Tongue (tissue), 2 donors: Measurements from ENCODE around the gene FARS2. TPM values are rescaled to one million over a fixed set of nuclear protein-coding genes. Genes with fewer than 3 reads are reported as not detected.

Experiments used
- DNase-seq: peaks from one replicate; pipeline ENCODE4 v3.0.0-alpha.2; 2015
- total RNA-seq: library from RNA; depleted of rRNA; stranded (reverse); fragments of >200 nt; gene quantifications from one replicate; pipeline ENCODE4 v1.2.3, GENCODE V29; 2014

Gene FARS2
- total RNA-seq, 1 donor from 2014 or later = 38.8 TPM

DNA sequence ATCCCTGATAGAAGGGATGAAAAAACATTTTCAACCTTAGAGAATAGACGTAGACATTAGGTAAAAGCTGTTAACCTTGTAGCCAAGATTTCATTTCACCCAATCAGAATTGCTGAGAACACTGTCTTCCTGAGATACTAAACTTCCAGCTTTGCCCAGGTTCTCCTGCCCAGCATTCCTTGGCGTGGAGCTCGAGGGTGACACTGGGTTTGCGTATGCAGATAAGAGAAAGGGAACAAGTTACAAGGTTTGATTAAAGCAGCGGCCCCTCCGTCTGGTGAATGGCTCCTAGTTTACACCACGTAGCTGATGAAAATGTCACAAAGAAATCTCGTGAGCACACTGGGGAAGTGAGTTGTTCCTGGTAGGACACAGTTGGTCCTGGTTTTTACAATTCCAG, 247.8 kb downstream of the FARS2 start:
- DNase-seq = no peak

DNA sequence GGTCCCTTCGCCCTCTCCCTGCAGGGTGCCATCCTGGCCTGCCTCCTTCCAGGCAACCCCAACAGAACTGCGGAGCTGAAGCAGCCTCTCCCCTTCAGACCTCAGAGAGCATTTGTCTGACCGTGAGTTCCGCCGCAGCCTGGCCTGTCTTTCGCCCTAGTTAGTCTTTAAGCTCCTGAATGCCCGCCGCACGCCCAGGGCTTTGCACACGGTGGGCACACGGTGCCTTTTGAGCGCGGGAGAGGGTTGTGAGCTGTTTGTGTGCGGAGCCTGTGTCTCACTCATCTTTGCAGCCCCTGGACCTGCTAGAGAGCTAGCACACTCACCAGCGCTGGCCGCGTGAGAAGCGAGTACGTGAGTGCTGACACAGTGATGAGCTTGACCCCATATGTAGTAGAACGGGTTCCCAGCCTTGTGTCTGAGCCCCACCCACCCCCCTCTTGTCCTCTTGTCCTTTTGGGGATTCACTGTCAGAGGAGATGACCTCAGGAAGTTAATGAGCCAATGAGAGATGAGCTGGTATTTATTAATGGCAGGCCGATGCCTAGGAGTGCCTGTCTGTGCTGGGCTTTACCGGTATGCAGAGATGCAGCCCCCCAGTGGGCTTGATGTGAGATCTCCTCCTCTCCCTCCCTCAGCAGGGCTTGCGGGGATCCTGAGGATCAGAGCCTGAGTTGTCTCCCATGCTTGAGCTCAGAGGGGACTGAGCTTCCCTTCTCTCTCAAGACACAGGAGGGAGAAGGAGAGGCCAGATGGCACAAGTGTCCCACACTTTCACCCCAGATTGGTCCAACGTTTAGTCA, 249.2 kb downstream of the FARS2 start:
- DNase-seq = no peak

DNA sequence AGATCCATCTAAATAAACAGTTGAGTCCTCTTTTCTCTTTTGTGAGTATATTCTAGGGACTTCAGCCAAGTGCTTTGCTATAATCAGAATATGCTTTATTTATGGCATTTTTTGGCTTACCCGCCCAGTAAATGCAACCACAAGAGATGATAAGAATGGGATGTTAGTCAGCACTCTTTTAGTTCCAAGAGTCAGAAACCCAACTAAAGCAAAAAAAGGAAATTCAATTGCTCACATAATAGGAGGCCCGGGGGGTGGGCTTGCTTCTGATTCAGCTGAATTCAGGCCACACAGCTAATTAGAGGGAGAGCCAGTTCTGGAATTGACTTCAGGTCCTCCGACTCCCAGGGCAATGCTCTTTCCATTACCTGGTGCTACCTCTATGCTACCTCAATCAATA, 250.6 kb downstream of the FARS2 start:
- no peak for DNase-seq

DNA sequence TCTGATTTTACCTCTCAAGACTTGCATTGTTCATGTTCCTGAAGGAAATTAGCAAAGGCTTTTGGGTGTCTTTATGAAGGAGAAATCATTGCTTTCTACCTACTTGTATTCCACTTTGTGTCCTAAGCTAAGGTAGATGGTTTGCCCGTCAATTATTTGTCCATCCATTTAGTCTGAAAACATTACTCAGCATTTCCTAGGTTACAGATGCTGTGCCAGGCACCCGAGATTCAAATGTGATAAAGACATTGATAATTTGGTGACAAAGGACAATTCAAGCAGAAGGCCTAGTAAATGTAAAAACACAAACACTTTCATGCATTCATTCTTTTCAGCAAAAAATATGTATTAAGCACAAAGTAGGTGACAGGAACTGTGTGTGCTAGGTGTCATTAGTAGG, 251.1 kb downstream of the FARS2 start:
- no peak for DNase-seq

DNA sequence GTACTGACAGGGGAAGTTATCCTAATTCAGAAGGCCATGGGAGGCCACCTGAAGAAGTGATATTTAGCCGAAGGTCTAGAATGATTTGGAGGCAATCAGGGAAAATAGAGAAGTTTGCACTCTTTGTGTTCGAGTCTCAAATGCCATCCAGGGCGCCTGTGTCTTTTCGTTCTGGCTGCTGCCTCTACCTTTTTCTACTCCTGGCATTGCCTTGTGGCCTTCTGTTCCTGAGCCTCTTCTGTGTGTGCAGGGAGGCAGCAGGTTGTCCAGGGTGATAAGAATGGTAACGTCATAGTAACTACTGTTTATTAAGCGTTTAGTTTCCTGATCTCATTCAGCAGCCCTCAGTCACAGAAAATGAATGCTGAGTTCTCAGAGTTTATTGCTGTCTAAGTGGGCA, 252.1 kb downstream of the FARS2 start:
- no peak for DNase-seq

DNA sequence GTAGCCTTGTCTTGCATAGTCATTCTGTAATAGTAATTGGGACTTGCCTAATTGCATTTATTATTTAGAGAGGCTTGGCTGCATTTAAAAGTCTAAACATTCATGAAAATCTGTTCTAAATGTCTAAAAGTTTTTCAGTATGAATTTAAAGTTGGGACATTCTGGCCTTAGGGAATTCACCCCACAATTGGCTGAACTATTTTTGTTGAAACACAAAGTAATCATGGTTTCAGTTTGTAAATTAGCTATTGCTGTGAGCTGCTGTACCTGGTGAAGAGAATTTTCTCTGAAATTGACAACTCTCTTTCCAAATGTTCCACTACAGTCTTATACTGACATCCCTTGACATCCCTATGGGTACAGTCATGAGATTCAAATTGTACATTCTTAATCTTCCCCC, 253.0 kb downstream of the FARS2 start:
- no peak for DNase-seq

DNA sequence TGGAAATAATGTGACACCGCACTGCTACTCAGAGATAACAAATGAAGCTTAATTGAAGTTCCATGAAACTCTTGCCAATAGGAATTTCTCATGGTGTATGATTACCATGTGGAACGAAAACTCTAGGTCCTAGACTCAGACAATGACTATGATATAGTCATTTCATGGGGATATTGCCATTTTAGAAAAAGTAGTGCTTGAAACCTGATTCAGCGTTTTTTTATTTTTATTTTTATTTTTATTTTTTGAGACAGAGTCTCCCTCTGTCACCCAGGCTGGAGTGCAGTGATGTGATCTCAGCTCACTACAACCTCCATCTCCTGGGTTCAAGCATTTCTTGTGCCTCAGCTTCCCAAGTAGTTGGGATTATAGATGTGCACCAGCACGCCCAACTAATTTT, 253.9 kb downstream of the FARS2 start:
- no peak for DNase-seq

DNA sequence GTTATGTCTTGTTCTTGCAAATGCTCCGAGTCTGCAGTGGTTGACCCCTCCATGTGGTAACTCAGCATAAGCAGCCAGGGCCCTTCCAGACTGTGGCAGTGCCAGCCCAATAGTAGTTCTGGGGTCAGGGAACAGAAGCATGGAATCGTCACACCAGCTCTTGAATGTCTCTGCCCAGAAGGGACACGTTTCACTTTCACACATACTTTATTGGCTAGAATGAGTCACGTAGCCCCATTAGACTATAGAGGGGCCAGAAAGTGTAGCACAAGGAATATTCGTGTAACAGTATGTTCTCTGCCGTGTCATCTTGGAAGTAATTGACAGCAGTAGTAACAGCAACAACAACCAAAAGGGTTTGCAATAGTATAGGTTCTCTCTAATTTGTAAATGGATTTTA, 254.7 kb downstream of the FARS2 start:
- DNase-seq = no peak

DNA sequence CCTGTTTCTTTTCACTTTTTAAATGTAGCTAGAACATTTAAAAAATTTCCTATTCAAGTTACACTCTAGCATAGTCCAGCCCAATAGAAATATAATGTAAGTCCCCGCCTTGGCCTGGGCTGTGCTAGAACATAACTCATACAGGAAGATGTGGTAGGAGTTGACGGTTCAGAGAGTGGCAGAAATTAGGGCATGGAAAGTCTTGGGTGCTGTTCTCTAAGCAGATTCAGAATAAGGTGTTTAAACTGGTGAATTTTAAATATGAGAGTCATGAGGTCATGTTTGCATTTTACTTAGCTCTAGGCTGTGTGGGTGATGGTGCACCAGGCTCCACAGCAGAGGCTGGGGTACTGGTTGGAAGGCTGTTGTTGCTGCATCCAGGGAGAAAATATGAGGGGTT, 256.5 kb downstream of the FARS2 start:
- DNase-seq = no peak

DNA sequence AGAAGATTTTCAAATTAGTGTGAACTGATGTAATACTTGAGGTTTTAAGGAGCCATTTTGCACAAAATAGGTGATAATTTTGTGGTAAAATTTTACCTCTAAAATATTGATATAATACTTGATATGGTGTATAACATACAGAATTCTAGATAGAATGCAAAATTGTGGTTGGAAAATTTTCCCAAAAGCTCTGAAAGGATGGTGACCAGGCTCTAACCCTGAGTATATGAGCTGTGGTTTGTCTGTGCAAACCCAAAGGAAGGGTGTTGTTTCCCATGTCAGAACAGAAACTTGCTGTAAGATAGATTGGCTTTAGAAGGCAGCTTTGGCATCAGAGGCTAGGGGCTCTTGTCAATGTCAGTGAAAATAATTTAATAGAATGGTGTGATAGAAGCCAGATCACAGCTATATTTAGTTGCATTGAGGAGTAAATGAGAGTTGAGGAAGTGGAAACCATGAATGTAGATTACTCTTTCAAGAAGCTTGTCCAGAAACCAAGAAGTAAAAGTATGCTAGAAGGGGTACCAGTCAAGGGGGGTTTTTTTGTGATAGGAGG, 257.7 kb downstream of the FARS2 start:
- no peak for DNase-seq

DNA sequence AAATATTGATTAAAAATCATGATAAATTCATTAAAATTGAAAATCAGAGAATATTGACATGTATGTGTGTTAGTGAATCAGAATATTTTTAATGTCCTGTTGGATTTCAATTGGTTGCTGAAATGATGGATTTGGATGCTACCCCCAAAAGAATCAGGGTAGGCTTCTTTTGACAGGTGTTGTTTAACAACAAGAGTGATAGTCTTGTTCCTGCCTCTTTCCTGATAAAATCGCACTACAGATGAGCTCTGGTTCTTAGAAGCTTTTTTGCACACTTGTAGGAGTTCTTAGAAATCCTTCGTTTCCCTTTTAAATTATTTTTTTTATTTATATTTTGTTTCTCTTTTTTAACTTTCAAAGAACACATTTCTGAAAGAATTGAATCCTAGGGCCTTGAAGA, 259.5 kb downstream of the FARS2 start:
- no peak for DNase-seq

DNA sequence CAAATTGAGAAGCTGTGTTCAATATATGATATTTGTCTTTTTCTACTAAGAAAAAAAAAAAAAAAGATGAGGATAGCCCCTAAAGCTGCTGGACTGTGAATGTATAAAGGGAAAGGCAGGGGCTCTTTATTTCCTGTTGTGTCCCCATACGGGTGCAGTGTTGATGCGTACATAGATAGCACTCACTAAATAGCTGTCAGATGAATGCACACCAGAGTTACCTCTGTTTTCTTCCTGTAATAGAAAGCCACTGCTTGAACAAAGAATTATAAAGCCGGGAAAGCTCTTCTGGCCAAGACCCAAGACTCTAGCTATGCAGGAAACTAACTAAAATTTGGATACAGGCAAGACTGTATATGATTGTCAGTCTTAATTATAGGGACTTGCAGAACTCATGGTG, 260.0 kb downstream of the FARS2 start:
- DNase-seq = peak; percentile 40

DNA sequence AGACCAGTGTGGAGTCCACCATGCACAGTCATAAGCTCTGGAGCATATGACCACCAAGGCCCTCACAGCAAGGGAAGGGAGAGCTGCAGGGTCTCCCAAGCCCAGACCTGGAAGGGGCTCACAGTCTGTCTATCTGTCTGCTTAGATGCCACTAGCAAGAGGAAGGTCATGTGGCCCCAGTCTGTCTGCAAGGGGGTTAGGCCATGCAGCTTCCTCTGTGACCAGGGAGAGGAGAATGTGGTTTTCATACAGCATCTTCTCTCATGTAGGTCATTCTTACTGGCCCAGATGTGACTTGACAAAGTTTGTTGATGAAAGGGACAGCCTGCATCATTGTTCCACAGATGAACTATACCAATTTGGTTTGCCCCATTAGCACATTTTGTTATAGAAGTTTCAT, 260.8 kb downstream of the FARS2 start:
- no peak for DNase-seq

DNA sequence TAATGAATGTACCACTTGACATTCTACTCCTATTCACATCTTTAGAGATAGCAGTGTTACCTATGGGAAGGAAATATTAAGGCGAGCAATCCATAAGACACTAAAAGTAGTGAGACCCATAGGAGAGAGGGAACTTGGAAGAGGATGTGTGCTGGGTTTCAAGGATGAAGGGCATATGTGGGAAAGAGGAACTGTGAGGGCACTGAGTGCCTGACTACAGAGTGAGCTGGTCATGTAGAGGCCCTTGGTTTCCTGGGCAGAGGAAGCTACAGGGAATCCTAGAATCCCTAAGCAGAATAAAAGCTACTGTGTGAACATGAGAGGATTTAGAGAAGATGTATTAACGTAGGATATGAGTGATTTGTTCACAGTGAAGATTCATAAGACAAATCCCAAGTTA, 262.8 kb downstream of the FARS2 start:
- DNase-seq = no peak

DNA sequence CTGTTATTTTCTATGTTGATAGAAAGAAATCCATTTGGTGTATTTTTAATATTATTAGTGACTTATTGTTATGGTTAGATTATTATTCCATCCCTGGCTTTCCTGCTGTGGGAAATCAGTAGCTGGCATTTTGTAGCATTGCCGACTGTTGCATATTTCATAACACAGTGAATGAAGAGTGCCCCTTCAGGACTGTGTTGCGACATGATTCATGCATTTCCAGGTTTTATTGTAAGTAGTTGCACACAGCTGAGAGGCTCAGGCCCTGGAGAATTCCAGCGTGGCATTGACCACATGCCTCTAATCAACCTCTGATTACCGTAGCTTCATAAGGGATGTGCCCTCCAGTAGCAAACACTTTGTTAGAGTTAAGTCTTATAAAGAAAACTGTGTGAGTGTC, 263.9 kb downstream of the FARS2 start:
- no peak for DNase-seq

DNA sequence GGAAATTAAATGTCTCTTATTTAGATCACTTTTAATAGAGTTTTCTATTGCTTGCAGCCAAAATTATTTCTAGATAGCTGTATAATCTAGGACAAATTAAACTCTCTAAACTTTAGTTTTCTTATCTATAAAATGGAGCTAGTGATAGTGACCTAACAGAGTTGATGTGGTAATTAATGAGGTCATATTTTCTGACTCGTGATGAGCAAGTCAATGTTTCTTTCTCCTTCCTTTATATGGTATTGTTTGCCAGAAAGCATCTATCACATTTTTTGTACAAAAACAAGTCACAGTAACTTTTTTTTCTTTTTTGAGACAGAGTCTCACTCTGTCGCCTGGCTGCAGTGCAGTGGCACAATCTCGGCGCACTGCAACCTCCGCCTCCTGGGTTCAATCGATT, 267.7 kb downstream of the FARS2 start:
- DNase-seq = no peak

DNA sequence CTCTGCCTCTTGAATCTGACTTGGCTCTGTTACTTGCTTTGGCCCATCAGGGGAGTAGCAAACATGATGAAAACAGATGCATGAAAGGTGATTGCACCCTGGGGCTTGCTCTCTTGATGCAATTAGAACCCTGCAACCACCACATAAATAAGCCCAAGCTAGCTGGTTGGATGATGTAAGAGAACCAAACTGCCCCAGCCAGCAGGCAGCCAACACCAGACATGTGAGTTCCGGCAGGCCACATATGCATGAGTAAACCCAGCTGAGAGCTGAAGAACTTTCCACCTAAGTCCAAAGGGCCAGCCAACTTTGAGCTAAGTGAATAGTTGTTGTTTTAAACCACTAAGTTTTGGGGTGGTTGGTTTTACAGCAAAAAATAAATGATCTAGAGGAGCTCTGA, 268.4 kb downstream of the FARS2 start:
- DNase-seq = no peak

DNA sequence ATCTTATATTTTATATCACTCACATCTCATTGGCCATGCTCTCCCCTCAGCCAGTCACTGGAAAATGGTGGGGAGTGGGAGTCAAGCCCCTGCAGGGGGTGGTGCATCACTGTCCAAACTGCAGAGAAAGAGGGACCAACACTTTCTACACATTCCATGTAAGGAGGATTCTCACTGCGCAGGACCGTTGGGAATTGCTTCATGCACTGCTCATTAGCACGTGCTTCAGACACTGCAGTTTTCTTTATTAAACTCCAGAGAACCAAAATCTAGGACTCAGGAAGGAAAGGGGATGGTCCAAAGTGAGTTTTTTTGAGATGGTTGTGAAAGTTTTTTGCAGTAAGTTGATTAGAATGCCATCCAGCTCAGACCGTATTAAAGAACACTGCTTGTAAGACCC, 269.8 kb downstream of the FARS2 start:
- no peak for DNase-seq

DNA sequence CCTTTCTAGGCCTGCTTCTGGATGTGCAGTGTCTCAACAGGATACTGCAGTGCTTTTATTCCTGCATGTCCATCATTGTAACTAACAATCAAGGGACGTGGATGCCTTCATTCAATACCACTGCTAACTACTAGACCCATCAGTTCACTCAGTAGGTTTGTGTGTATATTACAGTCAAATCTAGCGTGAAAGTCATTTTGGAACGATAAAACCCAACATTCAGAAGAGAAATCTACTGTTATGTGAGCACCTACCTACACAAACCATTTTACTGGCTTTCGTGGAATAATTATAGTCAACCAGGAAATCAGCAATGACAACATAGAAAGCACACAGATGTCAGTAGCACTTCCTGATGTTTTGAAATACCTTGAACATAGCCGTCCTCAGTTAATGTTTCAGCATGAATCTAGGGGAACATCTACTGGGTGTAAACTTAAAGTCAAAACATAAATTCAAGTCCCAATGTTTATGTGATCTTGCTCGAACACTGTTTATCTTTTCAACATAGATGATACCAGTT, 270.6 kb downstream of the FARS2 start:
- no peak for DNase-seq

DNA sequence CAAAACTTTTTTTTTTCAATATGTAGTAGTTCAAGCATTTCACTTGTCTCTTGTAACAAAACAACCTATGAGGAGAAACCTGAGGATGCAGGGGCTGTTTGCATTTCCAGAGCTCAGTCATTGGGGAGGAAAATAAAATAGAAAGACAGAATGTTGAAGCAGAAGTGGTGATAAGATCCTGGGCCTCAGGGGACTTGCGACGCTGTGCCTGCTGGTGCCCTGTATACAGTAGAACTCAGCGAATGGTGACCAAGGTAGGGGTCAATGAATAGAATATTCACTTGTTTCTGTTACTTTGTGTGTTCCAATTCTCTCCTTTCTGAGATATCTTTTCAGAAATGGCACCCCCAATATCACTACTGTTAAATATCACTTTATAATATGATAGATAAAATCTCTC, 271.6 kb downstream of the FARS2 start:
- DNase-seq = no peak

DNA sequence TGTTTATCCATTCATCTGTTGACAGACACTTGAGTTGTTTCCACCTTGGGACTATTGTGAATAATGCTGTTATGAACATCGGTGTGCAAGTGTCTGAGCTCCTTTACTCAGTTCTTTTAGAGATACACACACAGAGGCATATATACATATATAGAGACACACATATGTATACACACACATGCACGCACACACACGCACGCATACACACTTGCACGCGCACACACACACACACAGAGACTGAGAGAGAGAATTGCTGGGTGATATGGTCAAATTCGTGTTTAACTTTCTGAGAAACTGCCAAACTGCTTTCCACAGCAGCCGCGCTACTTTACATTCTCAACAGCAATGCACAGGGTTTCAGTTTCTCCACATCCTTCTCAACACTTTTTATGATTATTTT, 273.3 kb downstream of the FARS2 start:
- no peak for DNase-seq

DNA sequence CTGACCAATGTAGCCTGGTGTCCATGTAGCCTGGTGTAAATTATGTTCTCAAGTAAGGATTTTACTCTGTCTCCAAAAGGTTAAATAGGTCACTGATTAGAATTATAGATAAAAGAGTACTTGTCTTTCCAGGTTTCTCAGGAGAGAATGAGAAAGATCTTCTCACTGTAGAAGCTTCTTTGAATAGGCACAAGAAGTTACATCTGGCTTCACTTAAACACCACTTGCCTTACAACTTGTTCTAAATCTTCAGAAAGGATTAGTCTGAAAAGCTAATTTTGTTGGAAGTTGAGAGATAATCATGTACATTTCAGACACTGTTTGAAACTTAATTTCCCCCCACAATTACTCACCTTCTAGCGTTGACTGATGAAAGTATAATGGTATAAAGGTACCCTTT, 275.3 kb downstream of the FARS2 start:
- no peak for DNase-seq

DNA sequence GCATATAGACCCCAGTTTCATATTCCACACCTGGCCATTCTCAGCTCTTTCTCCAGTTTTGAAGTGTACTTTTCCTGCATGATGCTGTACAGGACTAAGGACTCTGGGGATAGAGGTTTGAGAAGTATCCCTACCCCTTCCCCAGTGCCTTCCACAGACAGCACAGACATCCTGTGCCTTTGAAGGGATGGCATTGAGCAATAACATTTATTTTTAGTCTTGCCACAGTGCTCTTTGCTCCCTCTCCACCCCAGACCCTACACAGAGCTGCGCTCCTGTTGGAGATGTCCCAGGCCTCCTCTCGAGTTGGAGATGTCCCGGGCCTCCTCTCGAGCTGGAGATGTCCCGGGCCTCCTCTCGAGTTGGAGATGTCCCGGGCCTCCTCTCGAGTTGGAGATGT, 275.8 kb downstream of the FARS2 start:
- DNase-seq = no peak

DNA sequence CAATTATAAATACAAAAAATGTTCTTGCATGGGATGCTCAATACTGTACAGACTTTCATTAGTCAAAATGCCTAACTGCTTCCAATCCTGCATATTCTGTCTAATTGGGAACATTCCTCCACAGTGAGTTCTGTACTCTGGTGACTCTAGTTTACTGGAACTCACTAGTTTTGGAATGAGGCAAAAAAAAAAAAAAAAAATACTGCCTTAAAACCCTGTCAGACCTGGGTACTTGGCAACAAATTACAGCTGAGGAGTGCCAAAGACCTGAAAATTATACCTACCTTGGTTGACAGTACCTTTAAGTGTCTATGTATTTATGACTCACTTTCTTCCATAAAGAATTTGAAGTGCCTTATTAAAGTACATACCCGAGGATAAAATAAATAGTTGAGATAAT, 276.7 kb downstream of the FARS2 start:
- no peak for DNase-seq
